GM12865 (cell line): ENCODE data around the gene MYT1.

Experiments
- DNase-seq: peaks from one replicate; pipeline ENCODE4 v3.0.0; 2010; ENCODE audit warnings: low read depth
- H3K4me3 ChIP-seq: 2 replicates; pipeline ENCODE4 v1.5.1; 2011; ENCODE audit warnings: mild to moderate bottlenecking, low read depth, low read length, control low read depth
- CTCF ChIP-seq: IDR thresholded peaks from 2 replicates; pipeline ENCODE4 v1.5.1; 2011; ENCODE audit warnings: low read length, control low read depth, low read depth, inconsistent platforms; ENCODE audit not compliant: insufficient read depth; ENCODE audit errors: missing control alignments

Gene MYT1

GRCh38 chr20:64244870-64245603 lies 80.8 kb downstream of the MYT1 start:
- TF ChIP-seq CTCF, result no peak
- no peak overlapping the region for H3K4me3 ChIP-seq
- DNase-seq, result no peak

- no peak for TF ChIP-seq CTCF
- H3K4me3 ChIP-seq, result no peak overlapping the region
- no peak for DNase-seq
These were observed 81.7 kb downstream of the MYT1 start for GRCh38 chr20:64245746-64246595.

GRCh38 chr20:64246616-64247306 lies 82.5 kb downstream of the MYT1 start:
- no peak for TF ChIP-seq CTCF
- H3K4me3 ChIP-seq, result no peak overlapping the region
- no peak for DNase-seq

- no peak for DNase-seq
- no peak for TF ChIP-seq CTCF
- no peak overlapping the region for H3K4me3 ChIP-seq
These were observed 83.0 kb downstream of the MYT1 start for GRCh38 chr20:64247307-64247618.

GRCh38 chr20:64247970-64248841 lies 84.0 kb downstream of the MYT1 start:
- no peak overlapping the region for H3K4me3 ChIP-seq
- peak; percentile 10 for DNase-seq
- no peak for TF ChIP-seq CTCF

GRCh38 chr20:64250027-64250426 lies 85.8 kb downstream of the MYT1 start:
- TF ChIP-seq CTCF, result no peak
- no peak for DNase-seq
- no peak overlapping the region for H3K4me3 ChIP-seq
